IPS-15b (cell line): Measurements from ENCODE around the gene FIP1L1.
"Not testable (repeated sequence)": the region's sequence is repeated elsewhere in the genome, so short reads cannot be mapped to it uniquely, and the experiment has no call there.

Experiments
- H3K27me3 ChIP-seq: one replicate; pipeline ENCODE4 v1.6.1; 2013; ENCODE audit warnings: low read length; ENCODE audit not compliant: control insufficient read depth, insufficient read depth
- H3K36me3 ChIP-seq: one replicate; pipeline ENCODE4 v1.6.1; 2013; ENCODE audit warnings: low read length; ENCODE audit not compliant: control insufficient read depth, insufficient read depth
- H3K4me1 ChIP-seq: one replicate; pipeline ENCODE4 v1.6.1; 2013; ENCODE audit warnings: mild to moderate bottlenecking, low read length; ENCODE audit not compliant: control insufficient read depth, insufficient read depth
- H3K4me3 ChIP-seq: one replicate; pipeline ENCODE4 v1.5.1; 2013; ENCODE audit warnings: low read depth, low read length
- H3K9ac ChIP-seq: one replicate; pipeline ENCODE4 v1.6.1; 2013; ENCODE audit warnings: low read depth, mild to moderate bottlenecking, low read length
- H3K9me3 ChIP-seq: one replicate; pipeline ENCODE4 v1.6.1; 2013; ENCODE audit warnings: mild to moderate bottlenecking, low read length; ENCODE audit not compliant: control insufficient read depth, insufficient read depth

Gene FIP1L1

GRCh38 chr4:53364624-53365023 lies 12.8 kb upstream of the FIP1L1 start:
- no peaks in the 10 kb centered on the region for H3K9me3 ChIP-seq
- H3K4me1 ChIP-seq: peaks cover 5% of the 10 kb centered on the region
- no peaks in the 10 kb centered on the region for H3K36me3 ChIP-seq
- peaks cover 25% of the 10 kb centered on the region for H3K27me3 ChIP-seq
- H3K4me3 ChIP-seq: peak overlapping the region; percentile 93
- H3K9ac ChIP-seq: no peak overlapping the region

DNA sequence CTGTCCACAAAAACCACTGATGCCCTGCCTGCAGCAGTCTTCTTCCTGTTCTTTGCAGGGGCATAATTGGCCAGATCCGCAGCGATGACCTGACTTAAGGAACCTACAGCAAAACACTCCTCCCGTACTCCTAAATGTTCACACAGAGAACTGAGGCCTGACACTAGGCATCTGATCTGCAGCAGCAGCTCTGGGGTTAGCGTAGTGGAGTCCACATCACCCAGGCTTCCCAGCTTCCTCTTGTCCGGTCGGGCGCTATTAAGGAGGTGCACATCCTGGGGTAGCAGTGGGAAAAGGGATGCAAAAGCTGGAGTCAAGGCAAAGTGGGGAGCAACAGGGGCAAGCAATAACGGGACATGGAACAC lies 12.3 kb upstream of the FIP1L1 start:
- H3K9ac ChIP-seq: peak overlapping the region; percentile 16
- peaks cover 5% of the 10 kb centered on the region for H3K4me1 ChIP-seq
- H3K27me3 ChIP-seq: peaks cover 29% of the 10 kb centered on the region
- peak overlapping the region; percentile 93 for H3K4me3 ChIP-seq
- no peaks in the 10 kb centered on the region for H3K9me3 ChIP-seq
- no peaks in the 10 kb centered on the region for H3K36me3 ChIP-seq

DNA sequence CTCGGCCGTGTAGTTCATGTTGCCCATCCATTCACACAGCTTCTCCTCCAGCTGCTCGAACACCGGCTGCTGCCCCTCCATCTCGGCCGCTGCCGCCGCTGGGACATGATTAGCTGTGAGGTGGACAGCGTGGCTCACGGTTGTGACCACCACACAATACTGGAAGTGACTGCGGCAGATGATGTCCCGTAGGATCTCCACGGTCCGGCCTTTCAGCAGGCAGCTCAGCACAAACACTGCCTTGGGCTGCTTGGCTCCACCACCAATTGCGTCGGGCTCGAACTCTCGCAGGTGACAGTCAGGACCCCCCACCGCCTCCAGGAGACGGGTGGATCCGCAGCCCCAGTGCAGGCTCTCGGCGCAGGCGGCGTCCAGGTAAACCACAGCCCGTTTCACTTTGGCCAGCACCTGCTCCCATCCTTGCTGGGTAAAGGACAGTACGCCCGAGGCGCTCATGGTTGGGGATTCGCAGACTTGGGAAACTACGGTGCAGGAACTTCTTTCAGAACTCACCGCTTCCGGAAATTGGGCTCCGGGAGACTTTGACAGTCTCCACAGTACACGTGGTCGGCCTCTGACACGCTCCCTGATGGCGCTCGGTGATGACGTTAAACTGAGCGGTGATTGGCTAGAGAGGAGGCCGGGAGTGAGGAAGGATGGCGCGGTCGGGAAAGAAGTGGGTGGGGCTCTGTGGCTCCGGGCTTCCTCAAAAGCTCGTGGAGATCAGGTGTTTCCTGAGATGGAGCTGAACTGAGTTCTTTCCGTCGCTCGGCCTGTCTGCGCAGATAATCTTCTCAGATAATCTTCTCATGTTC lies 11.7 kb upstream of the FIP1L1 start, which contains the start of gene SCFD2:
Gene SCFD2, minus strand, starts transcription at position 576 of the 815 bp plus-strand sequence.
- no peaks in the 10 kb centered on the region for H3K9me3 ChIP-seq
- H3K36me3 ChIP-seq: no peaks in the 10 kb centered on the region
- peak within 1 kb of the TSS; percentile 93 for H3K4me3 ChIP-seq
- H3K9ac ChIP-seq: peak within 1 kb of the TSS; percentile 16
- H3K27me3 ChIP-seq: peaks cover 32% of the 10 kb centered on the region
- H3K4me1 ChIP-seq: peaks cover 5% of the 10 kb centered on the region

DNA sequence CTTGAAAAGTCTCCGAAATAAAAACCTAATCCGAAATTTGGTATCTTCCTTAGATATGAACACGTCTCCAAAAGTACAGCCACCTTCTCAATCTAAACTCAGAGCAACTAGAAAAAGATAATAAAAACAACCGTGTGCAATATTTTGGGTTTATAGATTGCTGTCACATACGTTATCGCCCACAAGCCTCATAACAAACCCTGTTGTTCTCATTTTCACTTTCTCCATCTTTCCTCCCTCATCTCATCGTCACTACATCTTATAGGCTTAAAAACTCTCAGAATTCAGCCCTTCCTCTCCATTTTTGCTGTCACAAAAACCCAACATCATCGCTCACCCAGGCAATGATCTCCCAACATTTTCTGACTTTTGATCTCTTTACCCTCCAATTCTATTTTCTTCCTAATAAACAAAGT lies 11.1 kb upstream of the FIP1L1 start:
- Histone ChIP-seq H3K4me1 (peaks cover 5% of the 10 kb centered on the region), H3K36me3 (no peaks in the 10 kb centered on the region), H3K4me3 (peak overlapping the region; percentile 93), H3K9ac (no peak overlapping the region), H3K27me3 (peaks cover 36% of the 10 kb centered on the region), H3K9me3 (no peaks in the 10 kb centered on the region)

- H3K9me3 ChIP-seq: no peaks in the 10 kb centered on the region
- H3K27me3 ChIP-seq: peaks cover 40% of the 10 kb centered on the region
- H3K4me1 ChIP-seq: peaks cover 5% of the 10 kb centered on the region
- H3K4me3 ChIP-seq: no peak overlapping the region
- H3K36me3 ChIP-seq: no peaks in the 10 kb centered on the region
- no peak overlapping the region for H3K9ac ChIP-seq
Observed at GRCh38 chr4:53367721-53368120, 9.7 kb upstream of the FIP1L1 start.

DNA sequence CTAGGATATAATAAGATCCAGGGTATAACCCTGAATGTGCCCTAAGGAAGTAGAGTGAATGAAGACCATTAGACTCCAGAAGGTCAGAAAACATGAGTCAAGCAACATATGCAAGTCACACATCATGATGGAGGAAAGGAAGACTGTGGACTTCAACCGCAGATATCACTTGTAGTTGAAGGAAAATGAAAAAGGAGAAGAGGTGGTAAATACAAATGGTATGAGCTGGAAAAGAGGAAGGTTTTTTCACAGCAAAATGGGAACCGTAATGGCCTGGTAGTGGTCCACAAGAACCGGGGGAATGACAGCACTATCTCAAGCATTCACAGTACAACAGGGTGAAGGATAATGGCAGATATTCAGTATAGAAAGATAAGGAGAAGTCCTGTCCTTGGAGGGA lies 6.4 kb upstream of the FIP1L1 start:
- no peak overlapping the region for H3K9ac ChIP-seq
- H3K9me3 ChIP-seq: no peaks in the 10 kb centered on the region
- H3K36me3 ChIP-seq: no peaks in the 10 kb centered on the region
- H3K27me3 ChIP-seq: peaks cover 47% of the 10 kb centered on the region
- no peak overlapping the region for H3K4me3 ChIP-seq
- peaks cover 3% of the 10 kb centered on the region for H3K4me1 ChIP-seq

GRCh38 chr4:53371843-53372521 lies 5.5 kb upstream of the FIP1L1 start:
- peaks cover 42% of the 10 kb centered on the region for H3K27me3 ChIP-seq
- no peak overlapping the region for H3K4me3 ChIP-seq
- H3K36me3 ChIP-seq: no peaks in the 10 kb centered on the region
- no peaks in the 10 kb centered on the region for H3K9me3 ChIP-seq
- no peak overlapping the region for H3K9ac ChIP-seq
- H3K4me1 ChIP-seq: no peaks in the 10 kb centered on the region

GRCh38 chr4:53374777-53375258 lies 2.6 kb upstream of the FIP1L1 start:
- Histone ChIP-seq H3K9me3 (no peaks in the 10 kb centered on the region), H3K9ac (no peak overlapping the region), H3K36me3 (peaks cover 2% of the 10 kb centered on the region), H3K27me3 (peaks cover 21% of the 10 kb centered on the region), H3K4me3 (no peak overlapping the region), H3K4me1 (peaks cover 5% of the 10 kb centered on the region)

DNA sequence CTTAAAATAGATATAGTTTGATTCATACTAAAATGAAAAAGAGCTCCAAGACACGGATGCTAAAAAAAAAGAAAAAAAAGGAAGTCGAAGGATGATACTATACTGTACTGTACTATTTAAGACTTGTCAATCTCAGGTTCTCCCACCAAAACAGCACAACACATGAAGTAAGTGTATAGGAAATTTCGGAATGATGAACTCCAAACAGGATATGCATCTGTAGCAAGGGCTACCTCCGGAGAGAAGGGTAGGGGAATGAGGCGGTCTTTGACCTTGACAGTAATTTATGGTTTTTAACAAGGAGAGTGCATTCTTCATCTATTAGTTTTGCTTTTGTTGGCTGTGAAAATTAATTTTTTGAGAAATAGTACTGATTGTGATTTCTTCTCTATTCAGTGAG lies 541 bp upstream of the FIP1L1 start:
- Histone ChIP-seq H3K9me3 (no peaks in the 10 kb centered on the region), H3K4me1 (peaks cover 5% of the 10 kb centered on the region), H3K4me3 (peak overlapping the region; percentile 87), H3K9ac (no peak overlapping the region), H3K36me3 (peaks cover 2% of the 10 kb centered on the region), H3K27me3 (peaks cover 10% of the 10 kb centered on the region)

GRCh38 chr4:53378171-53378482 lies 686 bp downstream of the FIP1L1 start:
- peak overlapping the region; percentile 95 for H3K9ac ChIP-seq
- peaks cover 2% of the 10 kb centered on the region for H3K36me3 ChIP-seq
- no peaks in the 10 kb centered on the region for H3K9me3 ChIP-seq
- H3K4me3 ChIP-seq: peak overlapping the region; percentile 87
- H3K4me1 ChIP-seq: peaks cover 5% of the 10 kb centered on the region
- H3K27me3 ChIP-seq: peaks cover 5% of the 10 kb centered on the region

- peaks cover 5% of the 10 kb centered on the region for H3K4me1 ChIP-seq
- peaks cover 2% of the 10 kb centered on the region for H3K36me3 ChIP-seq
- no peak overlapping the region for H3K9ac ChIP-seq
- no peaks in the 10 kb centered on the region for H3K27me3 ChIP-seq
- no peaks in the 10 kb centered on the region for H3K9me3 ChIP-seq
- H3K4me3 ChIP-seq: no peak overlapping the region
Observed at GRCh38 chr4:53380221-53380620, 2.8 kb downstream of the FIP1L1 start.

DNA sequence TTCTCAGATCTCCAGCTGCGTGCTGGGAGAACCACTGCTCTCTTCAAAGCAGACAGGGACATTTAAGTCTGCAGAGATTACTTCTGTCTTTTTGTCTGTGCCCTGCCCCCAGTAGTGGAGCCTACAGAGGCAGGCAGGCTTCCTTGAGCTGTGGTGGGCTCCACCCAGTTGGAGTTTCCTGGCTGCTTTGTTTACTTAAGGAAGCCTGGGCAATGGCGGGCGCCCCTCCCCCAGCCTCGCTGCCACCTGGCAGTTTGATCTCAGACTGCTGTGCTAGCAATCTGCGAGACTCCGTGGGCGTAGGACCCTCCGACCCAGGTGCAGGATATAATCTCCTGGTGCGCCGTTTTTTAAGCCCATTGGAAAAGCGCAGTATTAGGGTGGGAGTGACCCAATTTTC lies 32.0 kb downstream of the FIP1L1 start:
- not testable (repeated sequence) for H3K27me3 ChIP-seq, H3K4me3 ChIP-seq, H3K4me1 ChIP-seq, H3K9me3 ChIP-seq, H3K9ac ChIP-seq, H3K36me3 ChIP-seq
